GM12878 (cell line): ENCODE data around the gene AMOTL1. TPM values are rescaled to one million over a fixed set of nuclear protein-coding genes. Genes with fewer than 3 reads are reported as not detected.

Experiments used
- ATAC-seq: fragments of 200-7000 bp; cut with Tn5 transposase; 3 replicates; pipeline ENCODE4 v1.9.1; 2020; ENCODE audit warnings: mild to moderate bottlenecking, moderate library complexity
- BruUV-seq: library from RNA; stranded (reverse); fragments of 400-500 nt; replicated peaks from 2 replicates; lab custom pipeline; 2021; lab: Mats Ljungman, UMichigan
- CTCF ChIA-PET: fragments of 300-600 bp; sonication (Branson Sonifier 250); formaldehyde crosslinking; extraction: SDS; loops from one replicate; lab custom pipeline; 2021; ENCODE audit warnings: inconsistent platforms; lab: Yijun Ruan, JAX
- POLR2A ChIA-PET: fragments of 350-600 bp; formaldehyde crosslinking; extraction: SDS; loops from one replicate; lab custom pipeline; 2021; ENCODE audit warnings: inconsistent platforms; lab: Charles Lee
- RAD21 ChIA-PET: fragments of 300-600 bp; sonication (Branson Sonifier 250); formaldehyde crosslinking; loops from one replicate; lab custom pipeline; 2023; ENCODE audit warnings: antibody characterized with exemption; ENCODE audit not compliant: unreplicated experiment; lab: Charles Lee
- SMC1A ChIA-PET: fragments of 300-600 bp; sonication (Branson Sonifier 250); formaldehyde crosslinking; loops from one replicate; lab custom pipeline; 2023; ENCODE audit not compliant: unreplicated experiment, uncharacterized antibody; lab: Charles Lee
- DNase-seq: peaks from one replicate; pipeline ENCODE4 v3.0.0-alpha.2; 2011; ENCODE audit warnings: low read depth, low spot score
- FAIRE-seq: peaks from 3 replicates; lab custom pipeline; 2011; peaks lifted over from hg19 to GRCh38; lab: Jason Lieb, UNC
- H2AFZ ChIP-seq: 2 replicates; pipeline ENCODE4 v1.6.0; 2011; ENCODE audit warnings: low read depth, low read length, control low read depth; ENCODE audit not compliant: control insufficient read depth
- H3K27ac ChIP-seq: 2 replicates; pipeline ENCODE4 v1.5.1; 2011; ENCODE audit warnings: control low read depth; ENCODE audit not compliant: control insufficient read depth, insufficient read depth
- H3K27me3 ChIP-seq, 2 experiments: replicated peaks in 1 of 2; 2 replicates each; pipeline versions ENCODE4 v1.6.0 to v1.6.1; 2011; ENCODE audit warnings: low read length in 1 of 2; ENCODE audit not compliant: control insufficient read depth in 2 of 2, insufficient read depth in 2 of 2
- H3K36me3 ChIP-seq, 2 experiments: 2 replicates each; pipeline ENCODE4 v1.5.1; 2011; ENCODE audit warnings: low read length in 1 of 2; ENCODE audit not compliant: control insufficient read depth in 2 of 2, insufficient read depth in 2 of 2
- H3K4me1 ChIP-seq: 2 replicates; pipeline ENCODE4 v1.6.1; 2011; ENCODE audit warnings: mild to moderate bottlenecking, low read length, moderate library complexity, mixed read lengths; ENCODE audit not compliant: control insufficient read depth, insufficient read depth
- H3K4me2 ChIP-seq: 2 replicates; pipeline ENCODE4 v1.6.0; 2011; ENCODE audit warnings: control low read depth; ENCODE audit not compliant: control insufficient read depth, insufficient read depth
- H3K4me3 ChIP-seq: fragments of 200-600 bp; sonication (generic); 2 replicates; pipeline ENCODE4 v1.5.1; 2016
- H3K79me2 ChIP-seq: 2 replicates; pipeline ENCODE4 v1.6.0; 2011; ENCODE audit warnings: low read length; ENCODE audit not compliant: control insufficient read depth, insufficient read depth
- H3K9ac ChIP-seq: 2 replicates; pipeline ENCODE4 v1.8.0; 2011; ENCODE audit warnings: low read length, control low read depth, mixed read lengths; ENCODE audit not compliant: control insufficient read depth, insufficient read depth
- H3K9me3 ChIP-seq: replicated peaks from 3 replicates; pipeline ENCODE4 v1.5.1; 2011; ENCODE audit warnings: mild to moderate bottlenecking, low read length; ENCODE audit not compliant: control insufficient read depth, insufficient read depth
- H4K20me1 ChIP-seq: 2 replicates; pipeline ENCODE4 v1.6.0; 2011; ENCODE audit not compliant: control insufficient read depth, insufficient read depth
- ATF7 ChIP-seq: fragments of 450-650 bp; IDR thresholded peaks from 2 replicates; pipeline ENCODE4 v1.6.1; 2016; ENCODE audit warnings: low read depth, mild to moderate bottlenecking
- CBX3 ChIP-seq: fragments of 200-600 bp; sonication (generic); IDR thresholded peaks from 2 replicates; pipeline ENCODE4 v1.6.1; 2016; ENCODE audit warnings: low read depth, borderline replicate concordance
- KAT2A ChIP-seq: conservative IDR thresholded peaks from 2 replicates; pipeline ENCODE4 v1.6.1; 2011; ENCODE audit warnings: low read depth, low read length; ENCODE audit not compliant: control insufficient read depth
- KDM1A ChIP-seq: fragments of 200-600 bp; sonication (generic); IDR thresholded peaks from 2 replicates; pipeline ENCODE4 v1.6.1; 2016; ENCODE audit warnings: borderline replicate concordance
- LARP7 ChIP-seq: fragments of 450-650 bp; IDR thresholded peaks from 2 replicates; pipeline ENCODE4 v1.6.1; 2017; ENCODE audit warnings: mild to moderate bottlenecking
- MEF2B ChIP-seq: fragments of 450-650 bp; IDR thresholded peaks from 2 replicates; pipeline ENCODE4 v1.6.1; 2018; ENCODE audit warnings: mild to moderate bottlenecking, moderate library complexity; ENCODE audit not compliant: partially characterized antibody, poor library complexity, severe bottlenecking
- NR2C1 ChIP-seq: fragments of 450-650 bp; IDR thresholded peaks from 2 replicates; pipeline ENCODE4 v1.6.1; 2017; ENCODE audit warnings: antibody characterized with exemption, mild to moderate bottlenecking, moderate library complexity
- POLR2A ChIP-seq: IDR thresholded peaks from 2 replicates; pipeline ENCODE4 v1.6.1; 2011; ENCODE audit warnings: low read depth, mild to moderate bottlenecking, low read length
- RB1 ChIP-seq: fragments of 450-650 bp; formaldehyde crosslinking; IDR thresholded peaks from 2 replicates; pipeline ENCODE4 v1.6.1; 2017; ENCODE audit warnings: mild to moderate bottlenecking, borderline replicate concordance
- STAT1 ChIP-seq: fragments of 450-650 bp; conservative IDR thresholded peaks from 2 replicates; pipeline ENCODE4 v1.6.1; 2014; ENCODE audit warnings: antibody characterized with exemption, mild to moderate bottlenecking
- SUPT20H ChIP-seq: IDR thresholded peaks from 2 replicates; pipeline ENCODE4 v1.6.1; 2011; ENCODE audit warnings: low read depth, mild to moderate bottlenecking, low read length, moderate library complexity, borderline replicate concordance; ENCODE audit not compliant: control insufficient read depth
- TARDBP ChIP-seq: IDR thresholded peaks from 2 replicates; pipeline ENCODE4 v1.6.1; 2016; ENCODE audit warnings: borderline replicate concordance
- WGBS: methylation state at CpG from one replicate; pipeline ENCODE4 v1.1.6; 2016; ENCODE audit warnings: low lambda C conversion rate; ENCODE audit not compliant: insufficient replicate concordance, insufficient coverage; ENCODE audit errors: missing lambda C conversion rate; 5-methylcytosine and 5-hydroxymethylcytosine counted together
- in situ Hi-C: fragments of 300-500 bp; cut with MboI; formaldehyde crosslinking; loops from 9 replicates; pipeline ENCODE4 v1.14.3; 2018; ENCODE audit warnings: mixed read lengths
- intact Hi-C: fragments of 100-400 bp; cut with micrococcal nuclease; formaldehyde crosslinking; loops from one replicate; pipeline ENCODE4 v1.14.2; 2022; ENCODE audit not compliant: unreplicated experiment
- polyA plus RNA-seq, 11 experiments: library from polyadenylated mRNA; depleted of rRNA in 4 of 11; unstranded in 6 of 11; stranded (reverse) in 5 of 11; fragments of >200 nt; fragmentation: Nextera tagmentation in 4 of 11; fragmentation: Illumina TruSeq in 1 of 11; extraction: Ambion mirVana in 4 of 11; extraction: Trizol in 1 of 11; gene quantifications; 1 replicate in 1 of 11; 2 replicates in 10 of 11; pipeline versions ENCODE4 v1.2.1 to v1.2.3, GENCODE V29; 2011 to 2016; ENCODE audit warnings: inconsistent platforms in 2 of 11, missing spikeins in 2 of 11, low read depth in 1 of 11
- total RNA-seq, 4 experiments: library from RNA; depleted of rRNA in 3 of 4; stranded (reverse); fragments of >200 nt in 3 of 4; fragmentation: Illumina TruSeq in 1 of 4; extraction: Trizol in 1 of 4; gene quantifications; 2 replicates each; pipeline versions ENCODE4 v1.2.1 to v1.2.3, GENCODE V29; 2013 to 2021
- TF ChIP-seq, protein P1 (sequence below): fragments of 150-350 bp; IDR thresholded peaks from 2 replicates; pipeline ENCODE4 v1.6.1; 2014; ENCODE audit warnings: mild to moderate bottlenecking, low read depth, low read length
- TF ChIP-seq, protein P2 (sequence below): IDR thresholded peaks from 2 replicates; pipeline ENCODE4 v1.6.1; 2011; ENCODE audit warnings: borderline replicate concordance, low read depth, mild to moderate bottlenecking, moderate library complexity, mixed read lengths, low read length; ENCODE audit not compliant: insufficient read depth; ENCODE audit errors: extremely low read length
- TF ChIP-seq, protein P3 (sequence below): IDR thresholded peaks from 2 replicates; pipeline ENCODE4 v1.6.1; 2012; ENCODE audit warnings: low read depth, low read length, improper control_type of control experiment
- TF ChIP-seq, protein P4 (sequence below): IDR thresholded peaks from 2 replicates; pipeline ENCODE4 v1.6.1; 2012; ENCODE audit warnings: low read depth, low read length, improper control_type of control experiment
- TF ChIP-seq, protein P5 (sequence below): fragments of 450-650 bp; IDR thresholded peaks from 2 replicates; pipeline ENCODE4 v1.6.1; 2017; ENCODE audit warnings: mild to moderate bottlenecking, moderate library complexity

The AMOTL1 gene
- total and polyA plus RNA-seq, 10 of the 15 experiments (the other 5 are each of a cell fraction or from before 2014, with no cell fraction given): under 0.01 to 0.41 (median 0.01) TPM; not detected in 7

DNA sequence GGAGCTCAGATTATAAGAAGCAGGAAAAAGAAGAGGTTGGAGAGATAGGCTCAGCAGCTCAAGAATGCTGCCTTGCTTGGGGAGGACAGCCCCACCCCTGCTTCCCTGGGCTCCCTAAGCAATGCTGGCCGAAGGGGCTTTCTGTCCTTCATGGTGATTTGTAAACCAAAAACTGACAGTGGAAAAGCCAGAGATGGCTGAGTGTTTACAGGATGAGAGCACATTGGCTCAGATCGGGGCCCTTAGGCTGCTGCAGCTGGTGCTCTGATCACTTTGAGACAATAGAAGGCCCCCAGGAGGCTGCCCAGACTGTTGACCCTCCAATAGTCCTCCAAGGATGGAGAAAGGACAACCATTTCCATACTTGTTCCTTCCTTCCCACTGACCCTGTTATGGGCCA lies 28.8 kb upstream of the AMOTL1 start:
- BruUV-seq: no TSS peak
- TF ChIP-seq, protein P1, sequence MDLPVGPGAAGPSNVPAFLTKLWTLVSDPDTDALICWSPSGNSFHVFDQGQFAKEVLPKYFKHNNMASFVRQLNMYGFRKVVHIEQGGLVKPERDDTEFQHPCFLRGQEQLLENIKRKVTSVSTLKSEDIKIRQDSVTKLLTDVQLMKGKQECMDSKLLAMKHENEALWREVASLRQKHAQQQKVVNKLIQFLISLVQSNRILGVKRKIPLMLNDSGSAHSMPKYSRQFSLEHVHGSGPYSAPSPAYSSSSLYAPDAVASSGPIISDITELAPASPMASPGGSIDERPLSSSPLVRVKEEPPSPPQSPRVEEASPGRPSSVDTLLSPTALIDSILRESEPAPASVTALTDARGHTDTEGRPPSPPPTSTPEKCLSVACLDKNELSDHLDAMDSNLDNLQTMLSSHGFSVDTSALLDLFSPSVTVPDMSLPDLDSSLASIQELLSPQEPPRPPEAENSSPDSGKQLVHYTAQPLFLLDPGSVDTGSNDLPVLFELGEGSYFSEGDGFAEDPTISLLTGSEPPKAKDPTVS: no peak
- TF ChIP-seq MEF2B (no peak), TARDBP (no peak), SUPT20H (no peak), NR2C1 (no peak), KAT2A (no peak), KDM1A (no peak), RB1 (no peak), CBX3 (no peak), LARP7 (no peak), POLR2A (no peak), STAT1 (no peak), ATF7 (no peak)
- TF ChIP-seq, protein P2, sequence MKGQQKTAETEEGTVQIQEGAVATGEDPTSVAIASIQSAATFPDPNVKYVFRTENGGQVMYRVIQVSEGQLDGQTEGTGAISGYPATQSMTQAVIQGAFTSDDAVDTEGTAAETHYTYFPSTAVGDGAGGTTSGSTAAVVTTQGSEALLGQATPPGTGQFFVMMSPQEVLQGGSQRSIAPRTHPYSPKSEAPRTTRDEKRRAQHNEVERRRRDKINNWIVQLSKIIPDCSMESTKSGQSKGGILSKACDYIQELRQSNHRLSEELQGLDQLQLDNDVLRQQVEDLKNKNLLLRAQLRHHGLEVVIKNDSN: no peak
- TF ChIP-seq, protein P3, sequence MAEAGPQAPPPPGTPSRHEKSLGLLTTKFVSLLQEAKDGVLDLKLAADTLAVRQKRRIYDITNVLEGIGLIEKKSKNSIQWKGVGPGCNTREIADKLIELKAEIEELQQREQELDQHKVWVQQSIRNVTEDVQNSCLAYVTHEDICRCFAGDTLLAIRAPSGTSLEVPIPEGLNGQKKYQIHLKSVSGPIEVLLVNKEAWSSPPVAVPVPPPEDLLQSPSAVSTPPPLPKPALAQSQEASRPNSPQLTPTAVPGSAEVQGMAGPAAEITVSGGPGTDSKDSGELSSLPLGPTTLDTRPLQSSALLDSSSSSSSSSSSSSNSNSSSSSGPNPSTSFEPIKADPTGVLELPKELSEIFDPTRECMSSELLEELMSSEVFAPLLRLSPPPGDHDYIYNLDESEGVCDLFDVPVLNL: no peak
- TF ChIP-seq, protein P4, sequence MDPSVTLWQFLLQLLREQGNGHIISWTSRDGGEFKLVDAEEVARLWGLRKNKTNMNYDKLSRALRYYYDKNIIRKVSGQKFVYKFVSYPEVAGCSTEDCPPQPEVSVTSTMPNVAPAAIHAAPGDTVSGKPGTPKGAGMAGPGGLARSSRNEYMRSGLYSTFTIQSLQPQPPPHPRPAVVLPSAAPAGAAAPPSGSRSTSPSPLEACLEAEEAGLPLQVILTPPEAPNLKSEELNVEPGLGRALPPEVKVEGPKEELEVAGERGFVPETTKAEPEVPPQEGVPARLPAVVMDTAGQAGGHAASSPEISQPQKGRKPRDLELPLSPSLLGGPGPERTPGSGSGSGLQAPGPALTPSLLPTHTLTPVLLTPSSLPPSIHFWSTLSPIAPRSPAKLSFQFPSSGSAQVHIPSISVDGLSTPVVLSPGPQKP: no peak
- TF ChIP-seq, protein P5, sequence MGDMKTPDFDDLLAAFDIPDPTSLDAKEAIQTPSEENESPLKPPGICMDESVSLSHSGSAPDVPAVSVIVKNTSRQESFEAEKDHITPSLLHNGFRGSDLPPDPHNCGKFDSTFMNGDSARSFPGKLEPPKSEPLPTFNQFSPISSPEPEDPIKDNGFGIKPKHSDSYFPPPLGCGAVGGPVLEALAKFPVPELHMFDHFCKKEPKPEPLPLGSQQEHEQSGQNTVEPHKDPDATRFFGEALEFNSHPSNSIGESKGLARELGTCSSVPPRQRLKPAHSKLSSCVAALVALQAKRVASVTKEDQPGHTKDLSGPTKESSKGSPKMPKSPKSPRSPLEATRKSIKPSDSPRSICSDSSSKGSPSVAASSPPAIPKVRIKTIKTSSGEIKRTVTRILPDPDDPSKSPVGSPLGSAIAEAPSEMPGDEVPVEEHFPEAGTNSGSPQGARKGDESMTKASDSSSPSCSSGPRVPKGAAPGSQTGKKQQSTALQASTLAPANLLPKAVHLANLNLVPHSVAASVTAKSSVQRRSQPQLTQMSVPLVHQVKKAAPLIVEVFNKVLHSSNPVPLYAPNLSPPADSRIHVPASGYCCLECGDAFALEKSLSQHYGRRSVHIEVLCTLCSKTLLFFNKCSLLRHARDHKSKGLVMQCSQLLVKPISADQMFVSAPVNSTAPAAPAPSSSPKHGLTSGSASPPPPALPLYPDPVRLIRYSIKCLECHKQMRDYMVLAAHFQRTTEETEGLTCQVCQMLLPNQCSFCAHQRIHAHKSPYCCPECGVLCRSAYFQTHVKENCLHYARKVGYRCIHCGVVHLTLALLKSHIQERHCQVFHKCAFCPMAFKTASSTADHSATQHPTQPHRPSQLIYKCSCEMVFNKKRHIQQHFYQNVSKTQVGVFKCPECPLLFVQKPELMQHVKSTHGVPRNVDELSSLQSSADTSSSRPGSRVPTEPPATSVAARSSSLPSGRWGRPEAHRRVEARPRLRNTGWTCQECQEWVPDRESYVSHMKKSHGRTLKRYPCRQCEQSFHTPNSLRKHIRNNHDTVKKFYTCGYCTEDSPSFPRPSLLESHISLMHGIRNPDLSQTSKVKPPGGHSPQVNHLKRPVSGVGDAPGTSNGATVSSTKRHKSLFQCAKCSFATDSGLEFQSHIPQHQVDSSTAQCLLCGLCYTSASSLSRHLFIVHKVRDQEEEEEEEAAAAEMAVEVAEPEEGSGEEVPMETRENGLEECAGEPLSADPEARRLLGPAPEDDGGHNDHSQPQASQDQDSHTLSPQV: no peak

More for the DNA sequence above, 28.8 kb upstream of the AMOTL1 start:
- ChIA-PET POLR2A (no interaction called here), CTCF (no interaction called here), RAD21 (interaction anchor here (0.6 kb wide), 1 partner anchor 117 kb away, joined by 3 read pairs; no protein-coding TSS in a partner anchor), SMC1A (no interaction called here)
- H3K79me2 ChIP-seq: no peaks in the 10 kb centered on the region
- 3% methylated on average over 2 of the region's 2 CpGs for WGBS
- H2AFZ ChIP-seq: no peak overlapping the region
- no peak overlapping the region for H3K27ac ChIP-seq
- ATAC-seq (no peak), FAIRE-seq (no peak), DNase-seq (no peak)
- no peaks in the 10 kb centered on the region for H3K4me1 ChIP-seq
- no peaks in the 10 kb centered on the region for H4K20me1 ChIP-seq
- H3K27me3 ChIP-seq: peaks cover 10 to 12% of the 10 kb centered on the region in 2 experiments
- in situ Hi-C loops (no loop called here), intact Hi-C loops (no loop called here)
- H3K4me3 ChIP-seq: no peak overlapping the region
- no peaks in the 10 kb centered on the region for H3K36me3 ChIP-seq
- no peak overlapping the region for H3K9ac ChIP-seq
- no peak overlapping the region for H3K4me2 ChIP-seq
- H3K9me3 ChIP-seq: no peaks in the 10 kb centered on the region
